Adipose tissue (tissue), 3 donors: ENCODE data around the gene ARL8A. TPM values are rescaled to one million over a fixed set of nuclear protein-coding genes. Genes with fewer than 3 reads are reported as not detected.
"Not testable (repeated sequence)": the region's sequence is repeated elsewhere in the genome, so short reads cannot be mapped to it uniquely, and the experiment has no call there.

Experiments
- H3K27ac ChIP-seq: one replicate; pipeline ENCODE4 v1.5.1; 2013; ENCODE audit warnings: low read depth, low read length
- WGBS, 3 donors: extraction: QIAGEN DNeasy Blood & Tissue Kit; methylation state at CpG; one replicate each; pipeline ENCODE4 v1.1.7; 2013; 5-methylcytosine and 5-hydroxymethylcytosine counted together
- polyA plus RNA-seq, 3 donors: library from polyadenylated mRNA; stranded (reverse); fragments of 200-250 nt; gene quantifications; one replicate each; pipeline ENCODE4 v1.2.3, GENCODE V29; 2013
- donor health status: healthy with polysubstance abuse.
- donor health status: Bipolar disorder and iron deficiency.
- donor health status: healthy.

ARL8A gene
- polyA plus RNA-seq = 10 to 100 TPM; 14.3 to 36.4 (median 31.0) TPM

- 0 to 1% (median 0%) methylated on average over 68 to 82 of the region's 82 CpGs for WGBS, 3 donors
- peak within 1 kb of the TSS; percentile 36 for H3K27ac ChIP-seq
These were observed at the start of gene ARL8A for GRCh38 chr1:202144402-202145067. ARL8A (minus strand) TSS chr1:202144737; CDS start chr1:202144572, 165 bp downstream.

- no peak overlapping the region for H3K27ac ChIP-seq
- WGBS, 3 donors = 42 to 51% (median 51%) methylated on average over 10 to 11 of the region's 11 CpGs
These were observed 49.8 kb upstream of the ARL8A start for GRCh38 chr1:202194328-202194648.

- H3K27ac ChIP-seq = no peak within 1 kb of the TSS
- 2 to 3% (median 3%) methylated on average over 54 to 61 of the region's 61 CpGs for WGBS, 3 donors
These were observed 49.2 kb upstream of the ARL8A start, which contains the start of gene LGR6 for GRCh38 chr1:202193614-202194327. LGR6 (plus strand) TSS chr1:202193799; CDS start chr1:202193990, 191 bp downstream.

GRCh38 chr1:202192770-202193613, 48.5 kb upstream of the ARL8A start:
- H3K27ac ChIP-seq = no peak overlapping the region

GRCh38 chr1:202191391-202191790, 46.9 kb upstream of the ARL8A start:
- H3K27ac ChIP-seq = not testable (repeated sequence)
- whole genome bisulfite sequencing, 3 donors = 81 to 92% (median 87%) methylated on average over 11 to 17 of the region's 33 CpGs

More at GRCh38 chr1:202192770-202193613, 48.5 kb upstream of the ARL8A start:
- 25 to 30% (median 28%) methylated on average over 18 of the region's 18 CpGs for WGBS, 3 donors

- 71 to 86% (median 81%) methylated on average over 7 of the region's 7 CpGs for WGBS, 3 donors
- no peak overlapping the region for H3K27ac ChIP-seq
These were observed 45.6 kb upstream of the ARL8A start for GRCh38 chr1:202189918-202190715.

GRCh38 chr1:202189001-202189790, 44.7 kb upstream of the ARL8A start:
- H3K27ac ChIP-seq = no peak overlapping the region
- WGBS, 3 donors = 50 to 61% (median 58%) methylated on average over 20 of the region's 20 CpGs

GRCh38 chr1:202187697-202188407, 43.3 kb upstream of the ARL8A start:
- 60 to 71% (median 62%) methylated on average over 8 of the region's 8 CpGs for WGBS, 3 donors
- no peak overlapping the region for H3K27ac ChIP-seq

GRCh38 chr1:202187041-202187671, 42.6 kb upstream of the ARL8A start:
- WGBS, 3 donors = 61 to 71% (median 68%) methylated on average over 8 of the region's 8 CpGs
- no peak overlapping the region for H3K27ac ChIP-seq

- WGBS, 3 donors = 69 to 90% (median 88%) methylated on average over 7 of the region's 7 CpGs
- H3K27ac ChIP-seq = no peak overlapping the region
These were observed 41.8 kb upstream of the ARL8A start for GRCh38 chr1:202186327-202186726.

- WGBS, 3 donors = 16 to 19% (median 18%) methylated on average over 19 of the region's 19 CpGs
These were observed 40.4 kb upstream of the ARL8A start for GRCh38 chr1:202184750-202185460.

GRCh38 chr1:202182040-202182877, 37.7 kb upstream of the ARL8A start:
- 85 to 93% (median 86%) methylated on average over 8 of the region's 8 CpGs for WGBS, 3 donors

More at GRCh38 chr1:202184750-202185460, 40.4 kb upstream of the ARL8A start:
- no peak overlapping the region for H3K27ac ChIP-seq

GRCh38 chr1:202181586-202181985, 37.0 kb upstream of the ARL8A start:
- H3K27ac ChIP-seq = no peak overlapping the region
- 81 to 86% (median 83%) methylated on average over 7 of the region's 7 CpGs for WGBS, 3 donors

More at GRCh38 chr1:202182040-202182877, 37.7 kb upstream of the ARL8A start:
- no peak overlapping the region for H3K27ac ChIP-seq

- WGBS, 3 donors = 54 to 83% (median 62%) methylated on average over 2 of the region's 2 CpGs
- H3K27ac ChIP-seq = not testable (repeated sequence)
These were observed 36.2 kb upstream of the ARL8A start for GRCh38 chr1:202180751-202181139.
